GM23338 (cell line): Measurements from ENCODE around the gene RNF40. TPM values are rescaled to one million over a fixed set of nuclear protein-coding genes. Genes with fewer than 3 reads are reported as not detected.

Experiments
- ATAC-seq: fragments of 200-7000 bp; cut with Tn5 transposase; 3 replicates; pipeline ENCODE4 v1.9.1; 2020
- DNase-seq: peaks from one replicate; pipeline ENCODE4 v3.0.0-alpha.2; 2015; ENCODE audit warnings: low spot score
- H2AFZ ChIP-seq: fragments of 200-600 bp; sonication (generic); 2 replicates; pipeline ENCODE4 v1.8.0; 2016; ENCODE audit warnings: antibody characterized with exemption, mild to moderate bottlenecking, moderate library complexity
- H3F3A ChIP-seq: fragments of 200-600 bp; sonication (generic); replicated peaks from 2 replicates; pipeline ENCODE4 v1.8.0; 2017; ENCODE audit warnings: antibody characterized with exemption, mixed run types, low read depth
- H3K27ac ChIP-seq: fragments of 200-600 bp; sonication (generic); 2 replicates; pipeline ENCODE4 v1.6.1; 2016; ENCODE audit warnings: low read depth
- H3K27me3 ChIP-seq: fragments of 200-600 bp; sonication (generic); 2 replicates; pipeline ENCODE4 v1.8.0; 2016; ENCODE audit warnings: mild to moderate bottlenecking, mixed run types, moderate library complexity; ENCODE audit not compliant: insufficient read depth
- H3K36me3 ChIP-seq: fragments of 200-600 bp; sonication (generic); 2 replicates; pipeline ENCODE4 v1.8.0; 2016; ENCODE audit warnings: mild to moderate bottlenecking; ENCODE audit not compliant: insufficient read depth
- H3K4me1 ChIP-seq: fragments of 200-600 bp; sonication (generic); 2 replicates; pipeline ENCODE4 v1.8.0; 2016; ENCODE audit warnings: mild to moderate bottlenecking, moderate library complexity; ENCODE audit not compliant: insufficient read depth
- H3K4me2 ChIP-seq: fragments of 200-600 bp; sonication (generic); 2 replicates; pipeline ENCODE4 v1.7.1; 2017; ENCODE audit warnings: mixed run types
- H3K4me3 ChIP-seq: fragments of 200-600 bp; sonication (generic); 2 replicates; pipeline ENCODE4 v1.6.1; 2016; ENCODE audit warnings: mixed run types
- H3K79me2 ChIP-seq: fragments of 200-600 bp; sonication (generic); replicated peaks from 2 replicates; pipeline ENCODE4 v1.8.0; 2017; ENCODE audit warnings: mild to moderate bottlenecking; ENCODE audit not compliant: insufficient read depth
- H3K9me2 ChIP-seq: fragments of 200-600 bp; sonication (generic); 2 replicates; pipeline ENCODE4 v1.8.0; 2017; ENCODE audit not compliant: insufficient read depth
- H4K20me1 ChIP-seq: fragments of 200-600 bp; sonication (generic); replicated peaks from 2 replicates; pipeline ENCODE4 v1.8.0; 2017; ENCODE audit warnings: mild to moderate bottlenecking; ENCODE audit not compliant: insufficient read depth
- H3K27ac Mint-ChIP-seq: 2 replicates; pipeline ENCODE4 v1.8.0; 2020; ENCODE audit warnings: inconsistent platforms, mild to moderate bottlenecking, moderate library complexity, mixed read lengths
- H3K27me3 Mint-ChIP-seq: 3 replicates; pipeline ENCODE4 v1.8.0; 2022; ENCODE audit warnings: low read depth, mild to moderate bottlenecking, moderate library complexity, mixed read lengths, inconsistent platforms; ENCODE audit not compliant: insufficient read depth, poor library complexity
- H3K36me3 Mint-ChIP-seq: 3 replicates; pipeline ENCODE4 v1.8.0; 2021; ENCODE audit warnings: low read depth, mild to moderate bottlenecking, inconsistent platforms, moderate library complexity, mixed read lengths
- H3K4me1 Mint-ChIP-seq: 3 replicates; pipeline ENCODE4 v1.8.0; 2020; ENCODE audit warnings: mild to moderate bottlenecking, inconsistent platforms, mixed read lengths
- H3K4me3 Mint-ChIP-seq: 3 replicates; pipeline ENCODE4 v1.8.0; 2021; ENCODE audit warnings: moderate library complexity, mild to moderate bottlenecking, inconsistent platforms, mixed read lengths
- H3K9me3 Mint-ChIP-seq: 3 replicates; pipeline ENCODE4 v1.8.0; 2020; ENCODE audit warnings: moderate library complexity, mild to moderate bottlenecking, inconsistent platforms, mixed read lengths
- CREB1 ChIP-seq: fragments of 250-450 bp; sonication (Bioruptor Pico); IDR thresholded peaks from 2 replicates; pipeline ENCODE4 v1.5.0; 2020; ENCODE audit warnings: low read depth, mild to moderate bottlenecking, moderate library complexity
- EZH2 ChIP-seq: fragments of 200-600 bp; sonication (generic); IDR thresholded peaks from one replicate; pipeline ENCODE4 v1.8.0; 2017; ENCODE audit warnings: antibody characterized with exemption, mild to moderate bottlenecking, low read depth; ENCODE audit not compliant: unreplicated experiment
- EZH2phosphoT487 ChIP-seq: fragments of 200-600 bp; sonication (generic); IDR thresholded peaks from one replicate; pipeline ENCODE4 v1.8.1; 2018; ENCODE audit warnings: antibody characterized with exemption; ENCODE audit not compliant: unreplicated experiment
- JUNB ChIP-seq: IDR thresholded peaks from one replicate; pipeline ENCODE4 v1.6.1; 2016; ENCODE audit warnings: antibody characterized with exemption; ENCODE audit not compliant: unreplicated experiment
- NANOG ChIP-seq: IDR thresholded peaks from 2 replicates; pipeline ENCODE4 v1.6.1; 2016; ENCODE audit warnings: antibody characterized with exemption, borderline replicate concordance
- POLR2AphosphoS5 ChIP-seq: IDR thresholded peaks from 2 replicates; pipeline ENCODE4 v1.6.1; 2016; ENCODE audit warnings: antibody characterized with exemption, low read depth
- STAT1 ChIP-seq: IDR thresholded peaks from one replicate; pipeline ENCODE4 v1.6.1; 2016; ENCODE audit warnings: antibody characterized with exemption; ENCODE audit not compliant: unreplicated experiment
- ZNF331 ChIP-seq: fragments of 250-450 bp; sonication (Bioruptor Pico); IDR thresholded peaks from 2 replicates; pipeline ENCODE4 v1.5.0; 2020; ENCODE audit warnings: low read depth, mild to moderate bottlenecking, moderate library complexity
- polyA plus RNA-seq: library from polyadenylated mRNA; unstranded; fragments of >200 nt; fragmentation: Nextera tagmentation; extraction: Ambion mirVana; gene quantifications from 2 replicates; pipeline ENCODE4 v1.2.1, GENCODE V29; 2016
- total RNA-seq: library from RNA; depleted of rRNA; stranded (reverse); fragments of >200 nt; shearing (Covaris generic); gene quantifications from 2 replicates; pipeline ENCODE4 v1.2.3, GENCODE V29; 2014
- TF ChIP-seq, protein P1 (sequence below): IDR thresholded peaks from one replicate; pipeline ENCODE4 v1.6.1; 2018; ENCODE audit warnings: antibody characterized with exemption; ENCODE audit not compliant: unreplicated experiment
- TF ChIP-seq, protein P2 (sequence below): fragments of 250-450 bp; sonication (Bioruptor Pico); IDR thresholded peaks from 2 replicates; pipeline ENCODE4 v1.5.0; 2020; ENCODE audit warnings: mild to moderate bottlenecking, moderate library complexity
- TF ChIP-seq, protein P3 (sequence below), 2 experiments: fragments of 200-600 bp in 1 of 2; sonication (generic) in 1 of 2; conservative IDR thresholded peaks; 2 replicates each; pipeline versions ENCODE4 v1.5.1 to v1.6.1; 2016 to 2017; ENCODE audit warnings: antibody characterized with exemption in 2 of 2, low read depth in 2 of 2, mild to moderate bottlenecking in 2 of 2, moderate library complexity in 1 of 2
- TF ChIP-seq, protein P4 (sequence below): IDR thresholded peaks from 2 replicates; pipeline ENCODE4 v1.6.1; 2016; ENCODE audit warnings: antibody characterized with exemption

RNF40 gene
- total and polyA plus RNA-seq, 2 experiments from 2014 or later = 36.0 to 78.5 TPM

- no peak overlapping the region for H3K4me3 ChIP-seq
- no peaks in the 10 kb centered on the region for H3K9me2 ChIP-seq
- peaks cover 4% of the 10 kb centered on the region; the same call in 1 of the 2 replicates for H3F3A ChIP-seq
- no peak for DNase-seq
- peaks cover 7% of the 10 kb centered on the region; the same call in 1 of the 2 replicates for H3K4me1 ChIP-seq
- ATAC-seq = no peak
- TF ChIP-seq NANOG = no peak
- no peak for TF ChIP-seq CREB1 (CRISPR knock-in tag)
- no peak for TF ChIP-seq POLR2AphosphoS5
- TF ChIP-seq ZNF331 (CRISPR knock-in tag) = no peak
- no peak for TF ChIP-seq EZH2
- TF ChIP-seq STAT1 = no peak
- TF ChIP-seq, protein P1, sequence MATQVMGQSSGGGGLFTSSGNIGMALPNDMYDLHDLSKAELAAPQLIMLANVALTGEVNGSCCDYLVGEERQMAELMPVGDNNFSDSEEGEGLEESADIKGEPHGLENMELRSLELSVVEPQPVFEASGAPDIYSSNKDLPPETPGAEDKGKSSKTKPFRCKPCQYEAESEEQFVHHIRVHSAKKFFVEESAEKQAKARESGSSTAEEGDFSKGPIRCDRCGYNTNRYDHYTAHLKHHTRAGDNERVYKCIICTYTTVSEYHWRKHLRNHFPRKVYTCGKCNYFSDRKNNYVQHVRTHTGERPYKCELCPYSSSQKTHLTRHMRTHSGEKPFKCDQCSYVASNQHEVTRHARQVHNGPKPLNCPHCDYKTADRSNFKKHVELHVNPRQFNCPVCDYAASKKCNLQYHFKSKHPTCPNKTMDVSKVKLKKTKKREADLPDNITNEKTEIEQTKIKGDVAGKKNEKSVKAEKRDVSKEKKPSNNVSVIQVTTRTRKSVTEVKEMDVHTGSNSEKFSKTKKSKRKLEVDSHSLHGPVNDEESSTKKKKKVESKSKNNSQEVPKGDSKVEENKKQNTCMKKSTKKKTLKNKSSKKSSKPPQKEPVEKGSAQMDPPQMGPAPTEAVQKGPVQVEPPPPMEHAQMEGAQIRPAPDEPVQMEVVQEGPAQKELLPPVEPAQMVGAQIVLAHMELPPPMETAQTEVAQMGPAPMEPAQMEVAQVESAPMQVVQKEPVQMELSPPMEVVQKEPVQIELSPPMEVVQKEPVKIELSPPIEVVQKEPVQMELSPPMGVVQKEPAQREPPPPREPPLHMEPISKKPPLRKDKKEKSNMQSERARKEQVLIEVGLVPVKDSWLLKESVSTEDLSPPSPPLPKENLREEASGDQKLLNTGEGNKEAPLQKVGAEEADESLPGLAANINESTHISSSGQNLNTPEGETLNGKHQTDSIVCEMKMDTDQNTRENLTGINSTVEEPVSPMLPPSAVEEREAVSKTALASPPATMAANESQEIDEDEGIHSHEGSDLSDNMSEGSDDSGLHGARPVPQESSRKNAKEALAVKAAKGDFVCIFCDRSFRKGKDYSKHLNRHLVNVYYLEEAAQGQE = no peak
- TF ChIP-seq, protein P2, sequence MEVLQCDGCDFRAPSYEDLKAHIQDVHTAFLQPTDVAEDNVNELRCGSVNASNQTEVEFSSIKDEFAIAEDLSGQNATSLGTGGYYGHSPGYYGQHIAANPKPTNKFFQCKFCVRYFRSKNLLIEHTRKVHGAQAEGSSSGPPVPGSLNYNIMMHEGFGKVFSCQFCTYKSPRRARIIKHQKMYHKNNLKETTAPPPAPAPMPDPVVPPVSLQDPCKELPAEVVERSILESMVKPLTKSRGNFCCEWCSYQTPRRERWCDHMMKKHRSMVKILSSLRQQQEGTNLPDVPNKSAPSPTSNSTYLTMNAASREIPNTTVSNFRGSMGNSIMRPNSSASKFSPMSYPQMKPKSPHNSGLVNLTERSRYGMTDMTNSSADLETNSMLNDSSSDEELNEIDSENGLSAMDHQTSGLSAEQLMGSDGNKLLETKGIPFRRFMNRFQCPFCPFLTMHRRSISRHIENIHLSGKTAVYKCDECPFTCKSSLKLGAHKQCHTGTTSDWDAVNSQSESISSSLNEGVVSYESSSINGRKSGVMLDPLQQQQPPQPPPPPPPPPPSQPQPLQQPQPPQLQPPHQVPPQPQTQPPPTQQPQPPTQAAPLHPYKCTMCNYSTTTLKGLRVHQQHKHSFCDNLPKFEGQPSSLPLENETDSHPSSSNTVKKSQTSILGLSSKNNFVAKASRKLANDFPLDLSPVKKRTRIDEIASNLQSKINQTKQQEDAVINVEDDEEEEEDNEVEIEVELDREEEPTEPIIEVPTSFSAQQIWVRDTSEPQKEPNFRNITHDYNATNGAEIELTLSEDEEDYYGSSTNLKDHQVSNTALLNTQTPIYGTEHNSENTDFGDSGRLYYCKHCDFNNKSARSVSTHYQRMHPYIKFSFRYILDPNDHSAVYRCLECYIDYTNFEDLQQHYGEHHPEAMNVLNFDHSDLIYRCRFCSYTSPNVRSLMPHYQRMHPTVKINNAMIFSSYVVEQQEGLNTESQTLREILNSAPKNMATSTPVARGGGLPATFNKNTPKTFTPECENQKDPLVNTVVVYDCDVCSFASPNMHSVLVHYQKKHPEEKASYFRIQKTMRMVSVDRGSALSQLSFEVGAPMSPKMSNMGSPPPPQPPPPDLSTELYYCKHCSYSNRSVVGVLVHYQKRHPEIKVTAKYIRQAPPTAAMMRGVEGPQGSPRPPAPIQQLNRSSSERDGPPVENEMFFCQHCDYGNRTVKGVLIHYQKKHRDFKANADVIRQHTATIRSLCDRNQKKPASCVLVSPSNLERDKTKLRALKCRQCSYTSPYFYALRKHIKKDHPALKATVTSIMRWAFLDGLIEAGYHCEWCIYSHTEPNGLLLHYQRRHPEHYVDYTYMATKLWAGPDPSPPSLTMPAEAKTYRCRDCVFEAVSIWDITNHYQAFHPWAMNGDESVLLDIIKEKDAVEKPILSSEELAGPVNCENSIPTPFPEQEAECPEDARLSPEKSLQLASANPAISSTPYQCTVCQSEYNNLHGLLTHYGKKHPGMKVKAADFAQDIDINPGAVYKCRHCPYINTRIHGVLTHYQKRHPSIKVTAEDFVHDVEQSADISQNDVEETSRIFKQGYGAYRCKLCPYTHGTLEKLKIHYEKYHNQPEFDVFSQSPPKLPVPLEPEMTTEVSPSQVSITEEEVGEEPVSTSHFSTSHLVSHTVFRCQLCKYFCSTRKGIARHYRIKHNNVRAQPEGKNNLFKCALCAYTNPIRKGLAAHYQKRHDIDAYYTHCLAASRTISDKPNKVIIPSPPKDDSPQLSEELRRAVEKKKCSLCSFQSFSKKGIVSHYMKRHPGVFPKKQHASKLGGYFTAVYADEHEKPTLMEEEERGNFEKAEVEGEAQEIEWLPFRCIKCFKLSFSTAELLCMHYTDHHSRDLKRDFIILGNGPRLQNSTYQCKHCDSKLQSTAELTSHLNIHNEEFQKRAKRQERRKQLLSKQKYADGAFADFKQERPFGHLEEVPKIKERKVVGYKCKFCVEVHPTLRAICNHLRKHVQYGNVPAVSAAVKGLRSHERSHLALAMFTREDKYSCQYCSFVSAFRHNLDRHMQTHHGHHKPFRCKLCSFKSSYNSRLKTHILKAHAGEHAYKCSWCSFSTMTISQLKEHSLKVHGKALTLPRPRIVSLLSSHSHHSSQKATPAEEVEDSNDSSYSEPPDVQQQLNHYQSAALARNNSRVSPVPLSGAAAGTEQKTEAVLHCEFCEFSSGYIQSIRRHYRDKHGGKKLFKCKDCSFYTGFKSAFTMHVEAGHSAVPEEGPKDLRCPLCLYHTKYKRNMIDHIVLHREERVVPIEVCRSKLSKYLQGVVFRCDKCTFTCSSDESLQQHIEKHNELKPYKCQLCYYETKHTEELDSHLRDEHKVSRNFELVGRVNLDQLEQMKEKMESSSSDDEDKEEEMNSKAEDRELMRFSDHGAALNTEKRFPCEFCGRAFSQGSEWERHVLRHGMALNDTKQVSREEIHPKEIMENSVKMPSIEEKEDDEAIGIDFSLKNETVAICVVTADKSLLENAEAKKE (CRISPR knock-in tag) = no peak
- TF ChIP-seq EZH2phosphoT487 = no peak
- TF ChIP-seq JUNB = no peak
- TF ChIP-seq, protein P3, sequence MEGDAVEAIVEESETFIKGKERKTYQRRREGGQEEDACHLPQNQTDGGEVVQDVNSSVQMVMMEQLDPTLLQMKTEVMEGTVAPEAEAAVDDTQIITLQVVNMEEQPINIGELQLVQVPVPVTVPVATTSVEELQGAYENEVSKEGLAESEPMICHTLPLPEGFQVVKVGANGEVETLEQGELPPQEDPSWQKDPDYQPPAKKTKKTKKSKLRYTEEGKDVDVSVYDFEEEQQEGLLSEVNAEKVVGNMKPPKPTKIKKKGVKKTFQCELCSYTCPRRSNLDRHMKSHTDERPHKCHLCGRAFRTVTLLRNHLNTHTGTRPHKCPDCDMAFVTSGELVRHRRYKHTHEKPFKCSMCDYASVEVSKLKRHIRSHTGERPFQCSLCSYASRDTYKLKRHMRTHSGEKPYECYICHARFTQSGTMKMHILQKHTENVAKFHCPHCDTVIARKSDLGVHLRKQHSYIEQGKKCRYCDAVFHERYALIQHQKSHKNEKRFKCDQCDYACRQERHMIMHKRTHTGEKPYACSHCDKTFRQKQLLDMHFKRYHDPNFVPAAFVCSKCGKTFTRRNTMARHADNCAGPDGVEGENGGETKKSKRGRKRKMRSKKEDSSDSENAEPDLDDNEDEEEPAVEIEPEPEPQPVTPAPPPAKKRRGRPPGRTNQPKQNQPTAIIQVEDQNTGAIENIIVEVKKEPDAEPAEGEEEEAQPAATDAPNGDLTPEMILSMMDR (conservative IDR thresholded peaks at IDR 0.05; ENCODE audit: low read depth in 2 of 2) = no peak
- TF ChIP-seq, protein P4, sequence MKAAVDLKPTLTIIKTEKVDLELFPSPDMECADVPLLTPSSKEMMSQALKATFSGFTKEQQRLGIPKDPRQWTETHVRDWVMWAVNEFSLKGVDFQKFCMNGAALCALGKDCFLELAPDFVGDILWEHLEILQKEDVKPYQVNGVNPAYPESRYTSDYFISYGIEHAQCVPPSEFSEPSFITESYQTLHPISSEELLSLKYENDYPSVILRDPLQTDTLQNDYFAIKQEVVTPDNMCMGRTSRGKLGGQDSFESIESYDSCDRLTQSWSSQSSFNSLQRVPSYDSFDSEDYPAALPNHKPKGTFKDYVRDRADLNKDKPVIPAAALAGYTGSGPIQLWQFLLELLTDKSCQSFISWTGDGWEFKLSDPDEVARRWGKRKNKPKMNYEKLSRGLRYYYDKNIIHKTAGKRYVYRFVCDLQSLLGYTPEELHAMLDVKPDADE = no peak
- Mint-ChIP-seq H3K36me3 (peaks cover 38% of the 10 kb centered on the region), H3K27me3 (peaks cover 16% of the 10 kb centered on the region), H3K9me3 (no peaks in the 10 kb centered on the region), H3K4me3 (no peak overlapping the region; the same call in 2 of the 3 replicates), H3K4me1 (peaks cover 9% of the 10 kb centered on the region), H3K27ac (no peak overlapping the region)
- H3K27me3 ChIP-seq = no peaks in the 10 kb centered on the region
- no peak overlapping the region for H3K4me2 ChIP-seq
- no peak overlapping the region for H3K27ac ChIP-seq
- no peaks in the 10 kb centered on the region; the same call in 1 of the 2 replicates for H3K36me3 ChIP-seq
- no peak overlapping the region for H2AFZ ChIP-seq
- peaks cover 15% of the 10 kb centered on the region for H3K79me2 ChIP-seq
- H4K20me1 ChIP-seq = no peaks in the 10 kb centered on the region; the same call in 1 of the 2 replicates
Measured at GRCh38 chr16:30746638-30747175, 15.4 kb upstream of the RNF40 start.
